ENCODE measurements around the gene VEPH1.

The VEPH1 gene

DNA sequence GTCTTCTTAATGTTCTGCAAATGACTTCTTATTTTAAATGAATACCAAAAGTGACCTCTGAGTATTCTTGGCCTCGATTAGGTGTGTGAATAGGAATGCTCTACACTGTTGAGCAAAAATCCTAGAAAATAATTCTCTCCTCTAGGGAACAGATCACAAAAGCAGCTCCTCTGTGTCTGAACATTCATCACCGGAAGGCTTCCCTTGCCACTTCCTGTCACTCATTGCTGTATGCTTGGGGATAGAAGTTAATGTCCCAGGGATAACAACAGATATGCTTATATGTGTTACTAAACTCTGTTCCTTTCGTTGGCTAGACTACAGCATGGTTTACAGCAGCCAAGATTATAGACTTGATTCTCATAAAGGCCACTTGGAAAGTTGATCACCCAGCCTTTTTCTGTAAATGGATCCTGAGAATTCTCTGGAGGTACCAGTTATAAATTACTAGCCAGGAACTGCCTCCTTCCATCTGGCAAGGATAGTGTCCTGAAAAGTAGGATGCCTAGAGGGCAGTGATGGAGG, 82.5 kb downstream of the VEPH1 start:
- no peaks in the 10 kb centered on the region for H3K36me3 ChIP-seq
- no peaks in the 10 kb centered on the region for H3K27me3 ChIP-seq (ENCODE audit: insufficient read depth, low read depth, severe bottlenecking)
- no peak for DNase-seq
- H3K9me3 ChIP-seq (ENCODE audit: severe bottlenecking) = no peaks in the 10 kb centered on the region
- H3K27ac ChIP-seq = no peak overlapping the region
- TF ChIP-seq, protein P1, sequence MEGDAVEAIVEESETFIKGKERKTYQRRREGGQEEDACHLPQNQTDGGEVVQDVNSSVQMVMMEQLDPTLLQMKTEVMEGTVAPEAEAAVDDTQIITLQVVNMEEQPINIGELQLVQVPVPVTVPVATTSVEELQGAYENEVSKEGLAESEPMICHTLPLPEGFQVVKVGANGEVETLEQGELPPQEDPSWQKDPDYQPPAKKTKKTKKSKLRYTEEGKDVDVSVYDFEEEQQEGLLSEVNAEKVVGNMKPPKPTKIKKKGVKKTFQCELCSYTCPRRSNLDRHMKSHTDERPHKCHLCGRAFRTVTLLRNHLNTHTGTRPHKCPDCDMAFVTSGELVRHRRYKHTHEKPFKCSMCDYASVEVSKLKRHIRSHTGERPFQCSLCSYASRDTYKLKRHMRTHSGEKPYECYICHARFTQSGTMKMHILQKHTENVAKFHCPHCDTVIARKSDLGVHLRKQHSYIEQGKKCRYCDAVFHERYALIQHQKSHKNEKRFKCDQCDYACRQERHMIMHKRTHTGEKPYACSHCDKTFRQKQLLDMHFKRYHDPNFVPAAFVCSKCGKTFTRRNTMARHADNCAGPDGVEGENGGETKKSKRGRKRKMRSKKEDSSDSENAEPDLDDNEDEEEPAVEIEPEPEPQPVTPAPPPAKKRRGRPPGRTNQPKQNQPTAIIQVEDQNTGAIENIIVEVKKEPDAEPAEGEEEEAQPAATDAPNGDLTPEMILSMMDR (IDR thresholded peaks at IDR 0.05; ENCODE audit: low read depth, low read length) = no peak
- no peak overlapping the region for H3K4me3 ChIP-seq (ENCODE audit: low read depth, low read length)

- no peak overlapping the region for H3K27ac ChIP-seq
- H3K4me3 ChIP-seq (ENCODE audit: low read depth, low read length) = no peak overlapping the region
- H3K27me3 ChIP-seq (ENCODE audit: insufficient read depth, low read depth, severe bottlenecking) = no peaks in the 10 kb centered on the region
- DNase-seq = no peak
- no peaks in the 10 kb centered on the region for H3K9me3 ChIP-seq (ENCODE audit: severe bottlenecking)
- TF ChIP-seq, protein P1 (IDR thresholded peaks at IDR 0.05; ENCODE audit: low read depth, low read length) = no peak
- no peaks in the 10 kb centered on the region for H3K36me3 ChIP-seq
Observed at GRCh38 chr3:157418104-157418503, 85.1 kb downstream of the VEPH1 start.

DNA sequence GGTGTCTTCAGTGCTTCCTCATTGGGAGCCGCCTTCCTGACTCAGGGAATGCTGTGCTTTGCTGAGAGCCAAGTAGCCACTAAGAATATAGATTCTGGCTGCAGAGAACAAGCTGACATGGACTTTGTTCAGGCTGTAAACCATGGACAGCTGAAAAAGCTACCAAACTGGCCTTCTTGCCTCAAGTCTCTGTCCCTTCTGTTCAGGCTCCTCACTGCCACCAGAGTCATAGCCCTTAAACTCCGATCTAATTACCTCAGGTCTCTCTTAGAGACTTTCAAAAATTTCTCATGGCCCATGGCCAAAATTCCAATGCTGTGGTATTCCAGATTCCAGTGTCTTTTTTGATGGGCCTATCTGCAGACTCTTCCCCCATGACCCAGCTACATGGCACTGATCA, 86.0 kb downstream of the VEPH1 start:
- no peak overlapping the region for H3K27ac ChIP-seq
- no peak for DNase-seq

GRCh38 chr3:157416347-157417087, 86.7 kb downstream of the VEPH1 start:
- TF ChIP-seq, protein P1 (IDR thresholded peaks at IDR 0.05; ENCODE audit: low read depth, low read length) = no peak
- no peak overlapping the region for H3K4me3 ChIP-seq (ENCODE audit: low read depth, low read length)
- DNase-seq = no peak
- H3K27ac ChIP-seq = no peak overlapping the region
- no peaks in the 10 kb centered on the region for H3K27me3 ChIP-seq (ENCODE audit: insufficient read depth, low read depth, severe bottlenecking)
- no peaks in the 10 kb centered on the region for H3K36me3 ChIP-seq
- H3K9me3 ChIP-seq (ENCODE audit: severe bottlenecking) = no peaks in the 10 kb centered on the region

More for the DNA sequence above, 86.0 kb downstream of the VEPH1 start:
- Histone ChIP-seq H3K9me3 (ENCODE audit: severe bottlenecking) (no peaks in the 10 kb centered on the region), H3K27me3 (ENCODE audit: insufficient read depth, low read depth, severe bottlenecking) (no peaks in the 10 kb centered on the region), H3K4me3 (ENCODE audit: low read depth, low read length) (no peak overlapping the region), H3K36me3 (no peaks in the 10 kb centered on the region)
- TF ChIP-seq, protein P1 (IDR thresholded peaks at IDR 0.05; ENCODE audit: low read depth, low read length) = no peak

GRCh38 chr3:157414861-157415260, 88.4 kb downstream of the VEPH1 start:
- Histone ChIP-seq H3K27me3 (ENCODE audit: insufficient read depth, low read depth, severe bottlenecking) (no peaks in the 10 kb centered on the region), H3K4me3 (ENCODE audit: low read depth, low read length) (no peak overlapping the region), H3K9me3 (ENCODE audit: severe bottlenecking) (no peaks in the 10 kb centered on the region), H3K27ac (no peak overlapping the region), H3K36me3 (no peaks in the 10 kb centered on the region)
- DNase-seq = no peak
- TF ChIP-seq, protein P1 (IDR thresholded peaks at IDR 0.05; ENCODE audit: low read depth, low read length) = no peak
